Activated CD4-positive, alpha-beta T cell treated with anti-CD3 and anti-CD28 coated beads, Interleukin-2, amount 10 ng/mL, durations not matched to agents 24 days and 14 days (primary cell): ENCODE results near the gene PPIP5K2. TPM values are rescaled to one million over a fixed set of nuclear protein-coding genes. Genes with fewer than 3 reads are reported as not detected.

ENCODE experiments used
- DNase-seq: peaks from one replicate; pipeline ENCODE4 v3.0.0; 2022
- H3K27ac Mint-ChIP-seq: one replicate; pipeline ENCODE4 v1.8.0; 2022; ENCODE audit warnings: mild to moderate bottlenecking, mixed read lengths
- H3K27me3 Mint-ChIP-seq: one replicate; pipeline ENCODE4 v1.8.0; 2022; ENCODE audit warnings: mixed read lengths
- H3K36me3 Mint-ChIP-seq: one replicate; pipeline ENCODE4 v1.8.0; 2022; ENCODE audit warnings: low read depth, mild to moderate bottlenecking, mixed read lengths
- H3K4me1 Mint-ChIP-seq: one replicate; pipeline ENCODE4 v1.8.0; 2021; ENCODE audit warnings: mixed read lengths
- H3K4me3 Mint-ChIP-seq: one replicate; pipeline ENCODE4 v1.8.0; 2022; ENCODE audit warnings: mild to moderate bottlenecking, moderate library complexity, mixed read lengths
- H3K9me3 Mint-ChIP-seq: one replicate; pipeline ENCODE4 v1.8.0; 2021; ENCODE audit warnings: mixed read lengths
- intact Hi-C: fragments of 100-400 bp; cut with micrococcal nuclease; formaldehyde crosslinking; loops from one replicate; pipeline ENCODE4 v1.15.1; 2023
- total RNA-seq: library from RNA; stranded (reverse); gene quantifications from 2 replicates; pipeline ENCODE4 v1.2.3, GENCODE V29; 2022

PPIP5K2 gene
- total RNA-seq, 1 donor from 2014 or later, result 46.3 TPM

DNA sequence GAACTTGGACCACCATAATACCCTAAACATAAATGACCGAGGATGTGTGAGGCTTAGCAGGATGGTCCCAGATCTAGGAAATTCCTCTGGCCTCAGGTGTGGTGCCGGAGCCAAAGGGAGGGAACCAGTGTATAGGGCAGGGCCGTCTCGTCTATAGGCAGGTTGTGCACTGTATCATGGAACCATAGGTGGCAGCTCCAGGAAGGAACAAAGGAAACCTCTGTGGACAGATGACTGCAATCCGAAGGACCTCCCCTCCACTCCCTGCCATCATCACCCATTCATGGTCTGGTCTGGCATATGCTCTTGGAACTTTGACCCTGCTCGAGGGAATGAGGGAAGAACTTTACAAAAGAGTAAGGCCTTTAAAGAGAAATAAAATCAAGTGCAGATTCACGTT is 135.6 kb downstream of the PPIP5K2 start:
- intact Hi-C loops, result loop anchor here (5.0 kb wide), 3 partner anchors 43 to 493 kb away; no protein-coding TSS in a partner anchor
- Mint-ChIP-seq H3K4me3 (no peak overlapping the region), H3K9me3 (no peaks in the 10 kb centered on the region), H3K27ac (no peak overlapping the region), H3K36me3 (no peaks in the 10 kb centered on the region), H3K4me1 (peaks cover 8% of the 10 kb centered on the region), H3K27me3 (peaks cover 28% of the 10 kb centered on the region)
- DNase-seq, result no peak

- DNase-seq, result no peak
Measured at GRCh38 chr5:103256178-103256577, 136.1 kb downstream of the PPIP5K2 start.

GRCh38 chr5:103258368-103258956 is 138.4 kb downstream of the PPIP5K2 start, which contains the start of gene MACIR:
TSS of gene MACIR (plus strand) at chr5:103258763. CDS start at chr5:103275920, 17,157 bp downstream.
- Mint-ChIP-seq H3K27me3 (peaks cover 14% of the 10 kb centered on the region), H3K4me3 (peak within 1 kb of the TSS; percentile 88), H3K36me3 (peaks cover 2% of the 10 kb centered on the region), H3K4me1 (peaks cover 23% of the 10 kb centered on the region), H3K9me3 (no peaks in the 10 kb centered on the region), H3K27ac (peak within 1 kb of the TSS; percentile 87)
- peak; percentile 98 for DNase-seq
- intact Hi-C loops, result loop anchor here (1.0 to 5.0 kb wide), 5 partner anchors 46 to 496 kb away; partner anchors contain the start of genes GIN1 and PPIP5K2

More at GRCh38 chr5:103256178-103256577, 136.1 kb downstream of the PPIP5K2 start:
- intact Hi-C loops, result loop anchor here (5.0 kb wide), 3 partner anchors 44 to 494 kb away; no protein-coding TSS in a partner anchor
- no peak overlapping the region for H3K27ac Mint-ChIP-seq
- H3K4me3 Mint-ChIP-seq, result no peak overlapping the region
- H3K9me3 Mint-ChIP-seq, result no peaks in the 10 kb centered on the region
- peaks cover 12% of the 10 kb centered on the region for H3K4me1 Mint-ChIP-seq
- H3K27me3 Mint-ChIP-seq, result peaks cover 23% of the 10 kb centered on the region
- H3K36me3 Mint-ChIP-seq, result peaks cover under 1% of the 10 kb centered on the region

GRCh38 chr5:103258957-103259704 is 139.0 kb downstream of the PPIP5K2 start:
- H3K4me3 Mint-ChIP-seq, result peak overlapping the region; percentile 88
- H3K27ac Mint-ChIP-seq, result peak overlapping the region; percentile 87
- peaks cover 2% of the 10 kb centered on the region for H3K36me3 Mint-ChIP-seq

GRCh38 chr5:103259705-103260355 is 139.7 kb downstream of the PPIP5K2 start:
- intact Hi-C loops, result loop anchor here (2.0 to 5.0 kb wide), 4 partner anchors 48 to 498 kb away; no protein-coding TSS in a partner anchor
- no peak for DNase-seq
- H3K4me1 Mint-ChIP-seq, result peaks cover 23% of the 10 kb centered on the region

More at GRCh38 chr5:103258957-103259704, 139.0 kb downstream of the PPIP5K2 start:
- peaks cover 14% of the 10 kb centered on the region for H3K27me3 Mint-ChIP-seq
- H3K4me1 Mint-ChIP-seq, result peaks cover 23% of the 10 kb centered on the region
- H3K9me3 Mint-ChIP-seq, result no peaks in the 10 kb centered on the region
- intact Hi-C loops, result loop anchor here (1.0 to 5.0 kb wide), 5 partner anchors 47 to 497 kb away; partner anchors contain the start of genes GIN1 and PPIP5K2
- DNase-seq, result peak; percentile 91

DNA sequence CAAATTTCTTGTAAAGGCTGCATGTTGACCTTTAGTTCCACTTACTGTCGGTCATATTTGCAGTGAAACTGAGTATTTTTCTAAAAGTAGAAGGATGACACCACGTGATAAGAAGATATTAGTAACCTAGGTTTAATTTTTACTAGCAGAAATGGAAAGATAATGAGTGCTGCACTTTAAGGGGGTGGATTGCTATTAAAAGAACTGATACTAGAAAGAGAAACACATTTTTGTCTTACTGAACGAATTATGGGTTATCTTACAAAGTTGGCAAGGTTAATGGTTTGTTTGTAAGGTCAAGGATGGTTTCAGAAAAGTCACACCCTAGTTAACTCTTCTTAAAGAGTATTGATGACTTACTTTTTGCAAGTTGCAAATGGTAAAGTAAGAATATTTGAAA is 140.8 kb downstream of the PPIP5K2 start:
- Mint-ChIP-seq H3K27ac (no peak overlapping the region), H3K4me1 (peaks cover 23% of the 10 kb centered on the region), H3K9me3 (no peaks in the 10 kb centered on the region), H3K36me3 (peaks cover 3% of the 10 kb centered on the region), H3K27me3 (peaks cover 5% of the 10 kb centered on the region), H3K4me3 (peak overlapping the region; percentile 49)
- no peak for DNase-seq
- intact Hi-C loops, result no loop called here

More at GRCh38 chr5:103259705-103260355, 139.7 kb downstream of the PPIP5K2 start:
- no peaks in the 10 kb centered on the region for H3K9me3 Mint-ChIP-seq
- peaks cover 12% of the 10 kb centered on the region for H3K27me3 Mint-ChIP-seq
- H3K4me3 Mint-ChIP-seq, result peak overlapping the region; percentile 88
- peaks cover 2% of the 10 kb centered on the region for H3K36me3 Mint-ChIP-seq
- H3K27ac Mint-ChIP-seq, result peak overlapping the region; percentile 87

Other genes starting within 250 kb of the PPIP5K2 start
- 7.5 and 12.1 TPM in 2 replicates for gene GIN1, start 163 bp upstream of the PPIP5K2 start, total RNA-seq
- gene MACIR, start 138.5 kb downstream of the PPIP5K2 start, total RNA-seq, result 12.1 and 13.3 TPM in 2 replicates